Limb (tissue), 2 donors: ENCODE results near the gene SNIP1.
A peak's percentile ranks its signal among the peaks of the same experiment; 100 is the strongest.
"Not testable (repeated sequence)": the region's sequence is repeated elsewhere in the genome, so short reads cannot be mapped to it uniquely, and the experiment has no call there.

Experiments used
- DNase-seq, 2 donors: peaks; one replicate each; pipeline ENCODE4 v3.0.0-alpha.2; 2016; ENCODE audit errors: extremely low spot score in 2 of 2

SNIP1 gene

GRCh38 chr1:37559080-37559479 is 5.0 kb upstream of the SNIP1 start:
- DNase-seq: no peak

- no peak for DNase-seq
Observed at GRCh38 chr1:37558411-37558810, 4.3 kb upstream of the SNIP1 start.

- no peak for DNase-seq
Observed at GRCh38 chr1:37557402-37557801, 3.3 kb upstream of the SNIP1 start.

- peak; percentile 90 to 94 for DNase-seq
Observed at GRCh38 chr1:37556712-37557196, 2.7 kb upstream of the SNIP1 start, which contains the start of gene DNALI1. Gene DNALI1, plus strand, starts transcription at chr1:37556940. Its CDS starts 55 bp downstream, at chr1:37556995.

- no peak for DNase-seq
Observed at GRCh38 chr1:37553598-37553926, 531 bp downstream of the SNIP1 start.

GRCh38 chr1:37549341-37549740 is 4.8 kb downstream of the SNIP1 start:
- no peak for DNase-seq

GRCh38 chr1:37545019-37545418 is 9.1 kb downstream of the SNIP1 start:
- no peak for DNase-seq

- no peak for DNase-seq
Observed at GRCh38 chr1:37544530-37544929, 9.6 kb downstream of the SNIP1 start.

- no peak for DNase-seq
Observed at GRCh38 chr1:37540036-37540785, 13.9 kb downstream of the SNIP1 start.

GRCh38 chr1:37539154-37539553 is 14.9 kb downstream of the SNIP1 start:
- not testable (repeated sequence) for DNase-seq

GRCh38 chr1:37537378-37537777 is 16.7 kb downstream of the SNIP1 start:
- DNase-seq: no peak

GRCh38 chr1:37533317-37534093 is 20.6 kb downstream of the SNIP1 start:
- DNase-seq: no peak

- DNase-seq: not testable (repeated sequence)
Observed at GRCh38 chr1:37532418-37533156, 21.5 kb downstream of the SNIP1 start.

- DNase-seq: not testable (repeated sequence)
Observed at GRCh38 chr1:37529888-37530287, 24.2 kb downstream of the SNIP1 start.

GRCh38 chr1:37519613-37520012 is 34.5 kb downstream of the SNIP1 start:
- no peak for DNase-seq

GRCh38 chr1:37518929-37519328 is 35.2 kb downstream of the SNIP1 start:
- not testable (repeated sequence) for DNase-seq

- DNase-seq: not testable (repeated sequence)
Observed at GRCh38 chr1:37518241-37518640, 35.9 kb downstream of the SNIP1 start.

GRCh38 chr1:37517569-37517968 is 36.5 kb downstream of the SNIP1 start:
- DNase-seq: no peak

GRCh38 chr1:37515185-37516034 is 38.7 kb downstream of the SNIP1 start:
- DNase-seq: no peak

GRCh38 chr1:37514350-37515184 is 39.5 kb downstream of the SNIP1 start, which contains the start of gene MEAF6:
Gene MEAF6, minus strand, starts transcription at chr1:37514766. Its CDS starts 20 bp downstream, at chr1:37514746.
- DNase-seq: peak; percentile 84 to 92
